ENCODE data around the gene RABL3.
A peak's percentile ranks its signal among the peaks of the same experiment; 100 is the strongest.
"Not testable (repeated sequence)": the region's sequence is repeated elsewhere in the genome, so short reads cannot be mapped to it uniquely, and the experiment has no call there.

Gene RABL3

DNA sequence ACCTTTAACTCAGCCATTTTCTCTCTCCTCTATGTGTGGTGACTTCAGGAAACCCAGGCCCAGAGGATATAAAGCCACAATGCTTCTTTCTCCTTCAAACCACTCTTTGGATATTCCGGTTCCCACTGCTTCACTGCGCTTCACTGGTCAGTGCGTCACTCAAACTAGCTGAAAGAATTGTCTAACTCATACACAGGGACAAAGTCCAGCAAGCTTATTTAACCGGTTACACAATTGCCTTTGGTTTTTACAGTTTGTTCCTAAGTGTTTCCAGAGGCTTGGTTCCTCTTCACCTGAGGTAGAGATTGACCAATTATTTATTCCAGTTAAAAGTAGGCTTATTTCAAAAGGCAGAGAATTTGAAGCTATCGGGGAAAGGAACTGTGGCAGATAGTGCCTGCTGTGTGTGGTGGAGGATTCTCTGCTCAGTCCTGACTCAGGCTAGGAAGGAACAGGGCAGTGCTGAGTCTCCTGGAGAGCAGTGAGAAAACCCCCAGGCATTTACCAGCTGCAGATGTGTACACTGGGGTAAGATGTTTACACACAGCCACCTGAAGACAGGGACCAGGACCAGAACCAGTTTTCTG is 60.1 kb downstream of the RABL3 start, which contains the start of gene HGD:
TSS of gene HGD (minus strand) at position 145 of the 587 bp plus-strand sequence. CDS start at position 17, 128 bp downstream.
- no peak for DNase-seq

DNA sequence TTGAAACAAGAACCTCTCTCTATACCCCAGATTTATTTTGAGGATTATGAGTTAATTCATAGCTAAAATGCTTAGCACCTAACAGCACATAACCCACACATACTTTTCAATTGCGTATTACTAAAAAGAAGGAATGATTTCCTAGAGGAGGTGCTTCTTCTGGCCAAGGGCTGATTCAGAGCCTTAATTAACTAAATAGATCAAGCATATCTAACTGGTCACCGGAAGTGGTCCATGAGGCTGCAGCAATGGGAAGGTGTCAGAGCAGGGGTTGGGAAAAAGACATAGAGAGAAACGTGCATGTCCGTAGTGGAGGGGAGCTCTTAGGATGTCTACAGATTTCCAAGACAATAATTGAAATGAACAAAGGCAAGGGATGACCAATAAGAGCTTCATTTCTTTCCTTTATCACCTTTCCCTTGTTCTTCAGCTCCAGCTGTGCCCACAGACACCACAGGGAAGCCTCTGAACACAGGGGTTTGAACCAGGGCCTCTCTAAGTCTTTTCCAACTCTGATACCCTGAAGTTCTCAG is 60.7 kb downstream of the RABL3 start:
- no peak for DNase-seq

DNA sequence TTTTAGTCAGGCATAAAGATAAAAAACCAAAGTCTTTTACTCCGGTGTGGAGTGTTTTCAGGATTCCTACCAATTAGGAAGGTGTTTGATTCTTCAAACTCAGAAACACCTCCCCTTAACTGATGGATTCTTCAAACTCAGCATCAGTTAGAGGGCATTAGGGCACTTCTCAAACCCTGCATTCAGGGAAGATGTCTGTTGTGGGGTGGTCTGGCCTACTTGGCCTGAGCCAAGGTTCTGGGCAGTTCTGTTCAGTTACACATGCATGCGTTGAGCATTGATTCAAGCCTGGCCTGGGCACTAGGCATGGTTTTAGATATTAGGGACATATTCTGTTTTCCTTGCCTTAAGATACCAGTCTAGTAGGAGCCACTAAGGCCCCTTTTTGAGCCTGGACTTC is 61.3 kb downstream of the RABL3 start:
- DNase-seq: no peak

DNA sequence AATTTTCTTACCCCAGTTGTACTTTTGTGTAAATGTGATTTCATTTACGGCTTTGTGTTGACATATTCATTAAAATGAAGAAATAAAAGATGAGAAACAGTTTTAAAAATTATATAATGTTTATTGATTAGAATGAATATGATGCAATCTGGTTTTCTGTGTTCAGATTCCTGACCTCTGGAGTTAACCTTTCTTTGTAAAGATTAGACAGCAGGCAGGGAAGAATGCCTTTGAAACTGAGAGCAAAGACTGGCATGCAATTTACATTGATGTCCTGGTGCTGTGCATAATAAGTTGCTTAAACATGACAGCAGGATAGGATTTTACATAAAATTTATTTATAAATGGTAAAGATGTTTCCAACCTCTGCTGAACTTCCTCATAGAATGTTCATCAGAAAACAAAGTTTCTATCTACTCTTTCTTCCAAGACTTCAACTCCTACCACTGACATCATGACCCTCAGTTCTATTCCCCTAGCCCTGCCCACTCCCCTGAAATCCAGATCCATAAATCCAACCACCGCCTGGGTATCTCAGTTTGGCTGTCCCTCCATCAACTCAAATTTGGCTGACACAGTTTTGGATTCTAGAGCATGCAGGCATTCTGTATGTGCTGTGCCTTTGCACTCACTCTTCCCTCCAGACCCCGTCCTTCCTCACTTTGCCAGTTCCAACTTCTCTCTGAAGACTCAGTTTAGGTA is 62.0 kb downstream of the RABL3 start:
- DNase-seq: no peak

DNA sequence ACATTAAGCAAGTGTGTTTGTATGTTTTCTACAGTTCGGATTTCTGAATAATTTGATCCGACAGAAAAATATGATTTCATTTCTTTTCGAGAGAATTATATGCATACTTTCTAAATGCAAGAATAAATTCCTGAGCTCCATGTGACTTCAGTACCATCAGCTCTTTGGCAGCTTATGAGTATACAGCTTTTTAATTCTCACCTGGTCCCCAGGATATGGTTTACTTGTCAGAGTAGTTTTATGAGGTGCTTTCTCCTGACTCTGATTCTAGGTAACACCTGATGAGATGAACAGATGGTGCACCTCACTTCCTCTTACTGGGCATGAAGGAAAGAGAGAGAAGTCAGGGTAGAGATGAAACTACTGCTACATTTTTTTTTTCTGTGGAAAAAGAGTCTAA is 63.3 kb downstream of the RABL3 start:
- DNase-seq: no peak

DNA sequence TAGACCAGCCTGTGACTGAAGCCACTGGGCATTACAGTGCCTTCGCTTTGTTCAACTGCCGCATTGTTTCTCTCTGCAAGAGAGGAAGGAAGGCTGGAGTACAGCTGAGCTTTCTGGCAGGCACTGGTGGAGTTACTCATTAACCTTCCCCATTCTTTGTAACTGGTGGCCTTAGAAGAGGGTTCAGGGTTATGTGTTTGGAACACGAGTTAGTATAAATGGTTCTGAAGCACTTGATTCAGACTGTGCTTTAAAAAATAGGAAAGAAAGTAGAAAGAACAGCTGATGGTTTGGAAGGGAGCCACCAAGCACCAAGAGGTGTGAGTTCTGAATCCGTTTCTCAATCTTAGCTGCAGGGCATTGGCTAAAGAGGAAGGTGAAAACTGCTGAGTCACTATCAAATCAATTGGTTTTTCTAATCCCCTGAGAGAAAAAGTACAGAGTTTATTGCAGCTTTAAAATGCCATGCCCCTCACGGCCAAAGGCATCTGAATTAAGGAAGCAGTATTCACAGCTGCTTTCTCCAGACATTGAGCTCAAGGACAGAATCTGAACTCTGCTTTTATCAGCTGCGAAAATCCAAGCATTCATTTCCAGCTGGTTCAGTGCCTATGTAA is 63.9 kb downstream of the RABL3 start:
- DNase-seq: peak; percentile 29

DNA sequence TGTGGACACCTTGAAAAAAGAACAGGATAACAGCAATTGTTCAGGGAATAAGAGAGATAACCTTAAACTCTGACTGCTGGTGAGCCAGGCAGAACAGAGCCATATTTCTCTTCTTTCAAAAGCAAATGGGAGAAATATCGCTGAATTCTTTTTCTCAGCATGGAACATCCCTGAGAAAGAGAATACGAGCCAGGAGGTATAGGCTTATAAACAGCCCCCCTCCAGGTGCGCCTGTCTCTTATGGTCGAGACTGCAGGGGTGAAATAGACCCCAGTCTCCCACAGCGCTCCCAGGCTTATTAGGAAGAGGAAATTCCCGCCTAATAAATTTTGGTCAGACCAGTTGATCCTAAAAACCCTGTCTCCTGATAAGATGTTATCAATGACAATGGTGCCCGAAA is 65.1 kb downstream of the RABL3 start:
- not testable (repeated sequence) for DNase-seq

DNA sequence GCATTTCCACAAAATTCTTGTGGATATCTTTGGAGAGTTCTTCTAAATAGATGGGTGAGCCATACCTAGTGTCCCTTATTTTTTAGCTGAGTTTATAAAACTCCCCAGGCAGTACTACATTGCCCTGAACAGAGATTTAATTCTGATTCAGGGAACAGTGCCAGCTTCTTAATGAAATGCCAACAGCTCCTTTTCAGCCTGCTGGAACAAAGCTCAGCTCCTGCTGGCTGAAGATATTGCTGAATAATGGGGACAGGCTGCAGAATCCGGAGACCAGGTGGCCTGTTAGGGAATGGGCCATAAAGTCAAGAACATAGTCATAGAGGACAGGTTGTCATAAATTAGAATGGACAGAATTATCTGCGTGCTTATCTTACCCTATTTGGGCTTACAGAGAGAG is 69.2 kb downstream of the RABL3 start:
- DNase-seq: no peak

DNA sequence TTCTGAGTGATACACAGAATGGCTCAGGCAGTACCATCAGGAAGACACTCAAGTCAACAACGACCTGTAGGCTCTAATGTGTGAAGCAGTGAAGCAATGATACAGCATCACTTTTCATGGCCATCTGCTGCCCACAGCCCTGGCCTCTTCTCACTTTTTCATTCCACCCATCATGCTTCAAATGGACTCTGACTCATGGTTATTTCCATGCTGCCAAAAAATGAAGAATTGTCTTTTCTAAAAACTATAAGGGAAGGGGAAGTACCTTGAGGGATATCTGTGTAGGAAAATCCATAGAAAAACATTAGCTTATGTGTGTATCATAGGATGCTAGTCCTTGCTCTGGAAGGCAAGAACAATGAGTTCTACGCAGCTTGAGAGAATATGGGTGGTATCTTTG is 71.7 kb downstream of the RABL3 start:
- no peak for DNase-seq

DNA sequence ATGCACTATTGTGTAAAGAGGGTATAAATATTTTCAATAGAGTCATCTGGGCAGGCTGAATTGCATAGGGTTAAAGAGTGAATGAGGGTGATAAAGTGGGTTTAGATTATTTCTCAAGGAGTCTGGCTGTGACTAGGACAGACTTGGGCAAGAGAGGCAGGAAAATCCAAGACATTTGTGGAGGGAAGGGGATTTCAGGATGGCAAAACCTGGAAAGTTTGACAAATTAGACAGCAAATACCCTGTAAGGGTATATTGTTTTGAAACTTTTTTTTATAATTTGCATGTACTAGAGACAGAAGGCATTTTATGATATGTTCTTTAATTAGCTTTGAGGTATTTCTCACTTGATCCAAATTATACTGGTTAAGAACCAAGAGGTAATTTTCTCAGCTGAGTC is 77.4 kb downstream of the RABL3 start:
- no peak for DNase-seq

DNA sequence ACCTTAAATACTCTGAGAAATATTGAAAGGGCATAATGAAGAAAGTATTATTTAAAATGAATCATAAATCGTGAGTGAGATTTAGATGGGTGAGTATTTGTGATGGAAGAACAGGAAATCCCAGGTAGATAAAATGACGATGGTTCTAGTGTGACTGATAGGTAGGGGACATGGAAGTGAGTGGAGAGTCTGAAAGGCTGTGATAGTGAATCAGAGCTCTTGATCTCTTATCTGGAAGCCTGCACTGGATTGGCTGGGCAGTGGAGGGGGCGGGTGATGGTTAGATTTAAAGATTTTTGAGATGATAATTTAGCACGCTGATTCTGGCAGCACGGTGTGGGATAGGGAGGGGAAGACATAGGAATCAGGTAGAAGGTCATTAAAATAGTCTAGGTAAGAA is 80.4 kb downstream of the RABL3 start:
- no peak for DNase-seq

DNA sequence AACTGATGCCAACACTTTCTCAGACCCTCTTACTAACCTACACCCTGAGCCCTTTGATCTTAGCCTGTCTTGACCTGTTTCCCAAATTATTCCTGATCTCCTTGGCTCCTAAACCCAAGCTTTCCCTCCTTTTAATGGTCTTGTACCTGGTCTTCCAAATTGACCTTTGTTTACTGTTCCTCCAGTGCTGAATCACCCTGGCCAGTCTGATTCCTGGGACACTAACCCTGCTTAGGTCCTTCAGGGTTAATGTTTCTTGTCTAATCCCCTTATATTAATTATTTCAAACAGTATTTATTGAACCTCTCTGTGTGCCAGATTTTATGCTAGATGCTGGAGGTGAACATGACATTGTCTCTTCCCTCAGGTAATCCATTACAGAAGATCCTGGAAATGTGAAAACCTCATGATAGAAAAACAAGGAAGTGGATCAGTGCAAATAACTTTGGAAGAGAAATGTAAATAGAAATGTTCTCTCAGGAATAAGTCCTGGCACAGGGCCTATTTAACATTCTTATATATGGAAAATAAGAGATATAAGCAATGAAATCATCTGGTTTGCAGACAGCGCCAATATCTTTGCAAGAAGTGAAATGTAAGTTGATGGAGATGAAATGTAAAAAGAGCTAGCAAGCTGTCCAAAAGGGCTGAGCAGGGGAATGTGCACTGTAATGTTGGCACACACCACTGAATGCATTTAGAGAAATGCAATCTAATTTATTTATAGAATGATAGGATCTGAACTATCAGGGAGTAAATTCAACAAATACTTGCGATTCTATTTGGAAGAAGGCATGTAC is 81.0 kb downstream of the RABL3 start:
- no peak for DNase-seq

DNA sequence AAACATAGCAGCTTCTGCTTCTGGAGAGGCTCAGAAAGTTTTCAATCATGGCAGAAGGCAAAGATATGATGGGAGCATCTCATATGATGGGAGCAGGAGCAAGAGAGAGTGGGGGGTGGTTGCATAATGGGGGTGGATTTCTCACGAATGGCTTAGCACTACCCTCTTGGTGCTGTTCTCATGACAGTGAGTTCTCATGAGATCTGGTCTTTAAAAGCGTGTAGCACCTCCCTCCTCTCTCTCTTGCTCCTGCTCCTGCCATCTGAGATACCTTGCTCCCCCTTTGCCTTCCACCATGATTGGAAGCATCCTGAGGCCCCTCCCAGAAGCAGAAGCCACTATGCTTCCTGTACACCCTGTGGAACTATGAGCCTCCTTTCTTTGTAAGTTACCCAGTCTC is 82.5 kb downstream of the RABL3 start:
- no peak for DNase-seq

DNA sequence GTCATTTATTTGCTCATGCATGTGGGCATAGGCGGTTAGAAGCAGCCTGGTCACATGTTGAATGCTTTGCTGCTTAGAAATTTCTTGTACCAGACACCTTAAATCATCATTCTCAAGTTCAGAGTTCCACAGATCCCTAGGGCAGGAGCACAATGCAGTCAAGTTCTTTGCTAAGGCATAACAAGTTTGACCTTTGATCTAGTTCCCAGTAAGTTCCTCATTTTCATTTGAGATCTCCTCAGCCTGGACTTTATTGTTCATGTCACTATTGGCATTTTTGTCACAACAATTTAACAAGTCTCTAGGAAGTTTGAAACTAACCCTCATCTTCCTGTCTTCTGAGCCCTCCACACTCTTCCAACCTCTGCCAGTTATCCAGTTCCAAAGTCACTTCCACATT is 83.0 kb downstream of the RABL3 start:
- no peak for DNase-seq

DNA sequence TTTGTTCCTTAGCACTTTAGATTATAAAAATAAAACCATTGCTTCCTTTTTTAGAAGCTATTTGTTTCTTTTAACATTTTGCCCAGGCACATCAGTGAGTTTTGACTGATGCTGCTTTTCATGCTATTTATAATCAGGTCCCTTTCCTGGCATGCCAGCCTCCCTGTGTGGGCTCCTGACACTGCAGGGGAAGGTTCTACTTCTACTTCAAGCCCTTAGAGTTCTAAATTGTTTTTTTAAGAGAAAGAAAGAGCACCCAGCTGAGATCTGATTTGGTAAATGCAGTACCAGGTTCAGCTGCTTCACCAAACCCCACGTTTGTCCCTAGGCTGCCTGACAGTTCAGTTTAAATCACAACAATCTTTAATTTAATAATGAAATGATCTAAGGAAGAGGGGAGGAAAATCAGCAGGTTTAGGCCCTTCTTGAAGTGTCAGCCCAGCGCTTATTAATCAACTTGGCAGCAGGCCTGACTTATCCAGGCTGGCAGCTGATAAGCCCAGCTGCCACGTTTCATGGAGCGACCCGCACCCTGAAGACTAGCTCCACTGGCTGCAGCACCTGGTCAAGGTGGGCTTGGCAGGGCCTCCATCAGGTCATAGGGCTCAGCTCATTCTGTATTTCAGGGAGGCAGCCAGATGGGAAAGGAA is 89.3 kb downstream of the RABL3 start:
- no peak for DNase-seq

DNA sequence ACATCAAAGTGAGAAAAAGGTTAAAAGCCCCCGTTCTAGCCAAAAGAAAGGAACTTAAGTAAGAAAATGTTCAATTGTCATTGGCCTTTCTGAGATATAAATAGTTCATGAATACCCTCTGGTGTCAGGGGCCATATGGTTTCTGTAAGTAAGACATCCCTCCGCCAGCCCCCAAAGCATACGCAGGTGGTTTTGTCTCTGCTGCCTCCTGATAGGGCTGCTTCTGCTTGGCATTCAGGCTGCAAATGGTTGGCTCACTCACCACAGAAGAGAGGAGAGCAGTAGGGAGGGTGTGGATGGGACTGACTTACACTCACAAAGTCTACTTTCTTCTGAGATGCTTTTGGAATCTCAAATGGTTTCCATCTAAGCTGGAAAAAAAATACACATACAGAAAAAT is 90.0 kb downstream of the RABL3 start:
- no peak for DNase-seq

DNA sequence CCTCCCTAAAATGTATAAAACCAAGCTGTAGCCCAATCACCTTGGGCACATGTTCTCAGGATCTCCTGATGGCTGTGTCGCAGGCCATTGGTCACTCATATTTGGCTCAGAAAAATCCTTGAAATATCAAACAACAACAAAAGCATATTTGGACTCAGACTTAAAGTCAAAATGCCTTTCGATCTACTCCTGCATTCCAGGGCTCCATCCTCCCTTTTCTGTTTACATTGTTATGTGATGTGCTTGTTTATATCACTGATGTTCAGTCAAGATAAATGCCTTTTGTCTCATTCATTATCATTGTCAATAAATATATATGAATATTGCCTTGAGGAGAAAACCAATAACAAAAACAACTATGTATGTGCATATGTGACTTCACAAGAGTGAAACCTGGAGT is 92.0 kb downstream of the RABL3 start:
- no peak for DNase-seq

DNA sequence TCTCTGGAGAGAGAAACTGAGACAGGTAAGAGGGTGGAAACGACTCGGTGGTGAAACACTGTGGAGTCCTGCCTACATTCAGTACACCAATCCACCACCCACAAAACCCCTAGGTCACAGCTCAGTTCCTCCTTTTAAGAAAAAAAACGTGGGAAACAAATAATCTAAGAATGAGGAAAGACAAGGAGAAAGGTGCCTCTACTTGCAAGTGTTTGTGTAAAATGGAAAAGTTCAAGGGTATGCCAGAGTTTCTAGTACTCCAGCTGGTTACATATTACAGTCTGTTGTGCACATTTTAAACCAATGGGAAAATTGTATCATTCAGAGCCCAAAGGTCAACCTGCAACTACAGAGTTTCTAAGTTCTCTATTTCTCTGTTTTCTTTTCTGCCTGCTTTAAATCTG is 92.5 kb downstream of the RABL3 start:
- no peak for DNase-seq

DNA sequence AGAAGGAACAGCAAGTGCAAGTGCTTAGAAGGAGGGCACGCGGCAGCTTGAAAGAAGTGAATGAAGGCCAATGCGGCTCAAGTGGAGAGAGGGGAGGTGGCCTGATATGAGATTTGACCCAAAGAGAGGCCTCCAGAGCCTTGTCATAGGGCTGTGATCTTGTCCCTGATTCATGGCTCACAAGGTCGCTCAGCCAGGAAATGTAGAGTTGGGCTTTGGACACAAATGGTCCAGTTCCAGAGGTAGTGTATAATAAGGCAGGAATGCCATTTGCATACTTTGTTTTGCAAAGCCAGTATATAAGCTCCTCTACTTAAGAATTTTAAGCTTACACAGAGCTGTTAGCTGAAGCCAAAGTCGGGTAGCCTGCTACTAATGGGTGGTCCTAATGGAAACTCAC is 94.0 kb downstream of the RABL3 start:
- DNase-seq: no peak

DNA sequence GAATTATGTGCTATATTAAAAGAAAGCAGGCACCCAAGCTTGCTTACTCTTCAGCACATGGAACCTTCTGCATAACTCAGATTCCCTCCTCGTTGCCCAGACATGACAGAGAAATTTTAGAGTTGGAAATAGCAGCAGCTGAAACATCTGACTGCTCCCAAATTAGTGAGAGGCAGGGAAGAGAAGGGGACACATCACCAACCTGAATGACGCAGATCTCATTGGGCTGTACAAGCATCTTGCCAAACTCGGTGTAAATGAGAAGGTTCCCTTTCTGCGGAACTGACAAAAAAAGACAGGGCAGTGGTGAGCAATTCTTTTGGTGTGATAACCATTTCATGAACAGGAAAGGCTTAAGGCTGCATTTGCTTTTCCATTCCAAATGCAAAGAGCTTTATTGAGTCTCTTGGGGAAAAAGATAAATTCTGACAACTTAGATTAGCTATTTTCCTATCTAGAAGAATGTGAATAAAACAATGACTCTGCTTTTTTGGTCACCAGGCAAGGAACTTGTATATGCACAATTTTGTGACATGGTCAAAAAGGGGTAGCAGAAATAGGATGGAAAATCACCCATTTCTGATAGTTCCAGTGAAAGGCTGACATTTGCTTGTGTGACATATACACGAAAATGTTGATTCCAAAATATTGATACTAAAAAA is 95.4 kb downstream of the RABL3 start:
- DNase-seq: no peak

DNA sequence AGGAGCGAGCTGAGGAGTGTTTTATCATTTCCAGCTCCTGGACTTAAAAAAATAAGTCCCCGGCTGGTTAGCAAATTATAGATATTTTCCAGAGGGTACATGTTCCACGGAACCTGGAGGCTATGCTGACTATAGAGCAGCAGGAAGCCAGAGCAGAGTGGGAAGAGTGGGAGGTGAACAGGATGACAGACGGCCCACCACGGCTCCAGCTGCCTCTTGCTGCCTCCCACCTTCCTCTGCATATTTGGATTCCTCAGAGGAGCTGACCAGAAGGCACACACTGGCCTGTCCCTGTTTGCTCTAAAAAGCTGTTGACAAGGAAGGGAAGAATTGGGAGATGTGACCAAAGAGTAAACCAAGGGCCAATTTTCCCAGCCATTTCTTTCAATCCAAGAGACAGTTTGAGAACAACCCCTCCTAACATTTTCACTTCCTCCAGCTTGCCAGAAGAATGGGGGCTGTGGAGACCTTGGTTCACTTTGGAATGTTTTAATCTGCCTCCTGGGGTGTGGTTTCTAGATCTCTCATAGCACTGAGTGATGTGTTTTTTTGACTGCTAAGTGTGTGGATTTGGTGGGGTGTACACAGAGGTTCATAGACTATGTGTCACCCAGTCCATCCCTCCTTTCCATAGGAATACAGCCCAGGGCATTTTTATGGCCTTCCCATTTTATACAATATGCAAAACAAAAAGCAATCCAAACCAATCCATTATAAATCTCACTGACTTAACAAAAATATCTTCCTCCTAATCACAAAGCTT is 97.1 kb downstream of the RABL3 start:
- no peak for DNase-seq

All from T1000 (cell line).